Omental fat pad (tissue), 4 donors: ENCODE results near the gene FAM98C. TPM values are rescaled to one million over a fixed set of nuclear protein-coding genes. Genes with fewer than 3 reads are reported as not detected.

Experiments used
- ATAC-seq: fragments of 150-250 bp; one replicate; pipeline ENCODE4 v1.9.1; 2016; ENCODE audit warnings: mild to moderate bottlenecking, moderate library complexity; ENCODE audit not compliant: low FRiP score
- DNase-seq: peaks from one replicate; pipeline ENCODE4 v3.0.0-alpha.2; 2019; ENCODE audit warnings: low spot score
- CTCF ChIP-seq, 3 donors: fragments of 450-650 bp; IDR thresholded peaks; one replicate each; pipeline ENCODE4 v1.5.1; 2016 to 2017; ENCODE audit warnings: antibody characterized with exemption in 3 of 3, mild to moderate bottlenecking in 3 of 3, moderate library complexity in 2 of 3
- total RNA-seq, 4 donors: library from RNA; depleted of rRNA; stranded (reverse); fragments of >200 nt; gene quantifications; one replicate each; pipeline ENCODE4 v1.1.0, GENCODE V29; 2016

The FAM98C gene
- total RNA-seq, 4 donors from 2014 or later: 7.4 to 22.7 (median 10.6) TPM

DNA sequence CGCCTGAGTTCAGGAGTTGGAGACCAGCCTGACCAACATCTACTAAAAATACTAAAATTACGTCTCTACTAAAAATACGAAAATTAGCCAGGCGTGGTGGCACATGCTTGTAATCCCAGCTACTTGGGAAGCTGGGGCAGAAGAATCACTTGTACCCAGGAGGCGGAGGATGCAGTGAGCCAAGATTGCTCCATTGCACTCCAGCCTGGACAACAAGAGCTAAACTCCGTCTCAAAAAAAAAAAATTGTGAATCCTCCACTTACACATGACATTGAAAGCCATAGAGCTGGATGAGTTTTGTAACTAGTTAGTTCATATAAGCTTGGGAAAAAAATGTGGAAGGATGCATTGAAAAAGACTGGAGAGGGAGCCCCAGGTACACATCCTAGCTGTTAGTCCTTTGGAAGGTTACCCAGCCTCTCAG is 29.0 kb upstream of the FAM98C start:
- ATAC-seq: no peak
- DNase-seq: no peak
- no peak for TF ChIP-seq CTCF (IDR thresholded peaks at IDR 0.05)

DNA sequence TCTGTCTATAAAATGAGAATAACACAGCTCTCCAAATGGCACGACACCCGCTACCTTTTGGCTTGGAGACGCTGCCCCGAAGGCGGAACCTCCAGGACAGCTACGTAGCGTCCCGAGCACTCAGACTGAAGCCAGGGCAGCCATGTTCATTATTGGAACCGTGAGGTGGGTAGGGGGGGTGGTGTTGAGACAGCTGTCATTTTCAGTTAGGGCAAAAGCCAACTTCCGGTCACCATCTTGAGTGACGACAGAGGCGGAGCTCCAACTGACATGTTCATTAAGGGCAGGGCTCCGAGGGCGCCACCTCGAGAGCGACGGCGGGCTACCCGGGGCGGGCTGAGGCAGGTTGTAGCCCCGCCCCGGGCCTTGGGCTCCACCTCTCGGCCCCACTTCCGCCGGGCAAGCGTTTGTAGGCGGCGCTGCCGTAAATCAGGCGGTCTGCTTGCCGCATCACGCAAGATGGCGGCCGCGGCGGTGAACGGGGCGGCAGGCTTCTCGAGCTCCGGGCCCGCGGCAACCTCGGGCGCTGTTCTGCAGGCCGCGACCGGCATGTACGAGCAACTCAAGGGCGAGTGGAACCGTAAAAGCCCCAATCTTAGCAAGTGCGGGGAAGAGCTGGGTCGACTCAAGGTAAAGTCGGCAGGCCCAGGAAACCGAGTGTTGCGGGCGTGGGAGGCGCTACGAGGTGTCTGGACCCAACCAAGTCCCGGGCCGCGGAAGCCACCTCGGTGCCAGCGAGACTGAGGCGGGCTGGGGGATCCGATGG is 28.4 kb upstream of the FAM98C start, which contains the start of gene PSMD8:
Gene PSMD8, plus strand, starts transcription at position 240 of the 766 bp plus-strand sequence. Its CDS starts 31 bp downstream, at position 271.
- no peak for TF ChIP-seq CTCF (IDR thresholded peaks at IDR 0.05)
- peak; percentile 92 for DNase-seq
- ATAC-seq: peak; percentile 98

DNA sequence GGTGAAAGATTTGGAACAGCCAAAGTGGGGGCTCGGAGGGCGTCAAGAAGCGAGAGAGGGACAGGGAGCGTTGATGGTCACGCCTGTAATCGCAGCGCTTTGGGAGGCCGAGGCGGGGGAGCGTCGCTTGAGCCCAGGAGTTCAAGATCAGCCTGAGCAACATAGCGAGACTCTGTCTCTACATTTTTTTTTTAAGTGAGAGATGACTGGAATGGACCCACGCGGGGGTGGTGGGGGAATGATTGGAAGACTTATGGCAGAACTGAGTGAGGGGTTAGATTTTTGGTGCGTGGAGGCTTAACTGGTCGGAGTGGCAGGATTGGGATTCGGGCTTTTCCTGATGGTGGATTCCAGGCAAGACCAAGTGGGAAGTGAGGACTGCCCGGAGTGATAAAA is 27.8 kb upstream of the FAM98C start:
- TF ChIP-seq CTCF (IDR thresholded peaks at IDR 0.05): no peak
- ATAC-seq: no peak
- DNase-seq: no peak

GRCh38 chr19:38375748-38376147 is 27.1 kb upstream of the FAM98C start:
- TF ChIP-seq CTCF (IDR thresholded peaks at IDR 0.05): no peak
- ATAC-seq (no peak), DNase-seq (no peak)

- TF ChIP-seq CTCF (IDR thresholded peaks at IDR 0.05): no peak
- ATAC-seq (no peak), DNase-seq (no peak)
Observed at GRCh38 chr19:38376576-38376975, 26.3 kb upstream of the FAM98C start.

GRCh38 chr19:38377052-38377451 is 25.8 kb upstream of the FAM98C start:
- ATAC-seq (no peak), DNase-seq (no peak)
- no peak for TF ChIP-seq CTCF (IDR thresholded peaks at IDR 0.05)

GRCh38 chr19:38378866-38379265 is 24.0 kb upstream of the FAM98C start:
- DNase-seq (no peak), ATAC-seq (no peak)
- no peak for TF ChIP-seq CTCF (IDR thresholded peaks at IDR 0.05)
